Left lung (tissue), 14 donors: Measurements from ENCODE around the gene SH3TC1. TPM values are rescaled to one million over a fixed set of nuclear protein-coding genes. Genes with fewer than 3 reads are reported as not detected.

Source experiments
- ATAC-seq: fragments of 200-7000 bp; cut with Tn5 transposase; one replicate; pipeline ENCODE4 v1.9.1; 2020; ENCODE audit warnings: moderate library complexity
- DNase-seq, 4 donors: peaks; one replicate each; pipeline ENCODE4 v3.0.0-alpha.2; 2013 to 2020
- H3K27ac ChIP-seq, 2 donors: fragments of 200-600 bp; sonication (generic) in 1 of 2; one replicate each; pipeline versions ENCODE4 v1.5.0 to v1.8.0; 2020 to 2021
- H3K27me3 ChIP-seq, 2 donors: fragments of 200-600 bp; sonication (generic) in 1 of 2; one replicate each; pipeline versions ENCODE4 v1.5.0 to v1.8.0; 2020 to 2021
- H3K36me3 ChIP-seq, 2 donors: fragments of 200-600 bp; sonication (generic) in 1 of 2; one replicate each; pipeline versions ENCODE4 v1.5.0 to v1.8.0; 2020 to 2021
- H3K4me1 ChIP-seq, 2 donors: fragments of 200-600 bp; one replicate each; pipeline ENCODE4 v1.8.0; 2021
- H3K4me3 ChIP-seq, 2 donors: fragments of 200-600 bp; sonication (generic) in 1 of 2; one replicate each; pipeline versions ENCODE4 v1.5.0 to v1.8.0; 2020 to 2021; ENCODE audit warnings: mild to moderate bottlenecking in 1 of 2
- H3K9me3 ChIP-seq, 2 donors: fragments of 200-600 bp; sonication (generic) in 1 of 2; one replicate each; pipeline versions ENCODE4 v1.5.0 to v1.8.0; 2020 to 2021
- intact Hi-C, 2 donors: fragments of 100-400 bp; cut with DNase I; formaldehyde crosslinking; loops; one replicate each; pipeline versions ENCODE4 v1.11.2 to v1.14.2; 2022
- long read RNA-seq, 12 donors: library from polyadenylated mRNA in 2 of 12; unstranded in 2 of 12; transcript quantifications; one replicate each; pipeline ENCODE4 v2.0.0 and lab custom pipeline, GENCODE V29; 2019 to 2026
- polyA plus RNA-seq, 6 donors: library from polyadenylated mRNA; unstranded; fragments of 120-200 nt; gene quantifications; one replicate each; pipeline ENCODE4 v1.2.1, GENCODE V29; 2013; ENCODE audit not compliant: insufficient read length in 6 of 6
- total RNA-seq, 2 donors: library from RNA; stranded (reverse); fragmentation: NEBNext Ultra II Directional; extraction: Animal tissue kit (Norgen Biotek cat#: 25700); gene quantifications; one replicate each; pipeline ENCODE4 v1.2.1, GENCODE V29; 2021
- TF ChIP-seq, protein P1 (sequence below), 2 donors: fragments of 200-600 bp; sonication (generic) in 1 of 2; IDR thresholded peaks; one replicate each; pipeline versions ENCODE4 v1.5.0 to v1.8.0; 2021; ENCODE audit warnings: antibody characterized with exemption in 2 of 2
- donor health status: DM: no; HTN: yes; CAD: no.
- donor health status: DM: no; HTN: no; CAD: no.

SH3TC1 gene
- total RNA-seq (10 to 100 TPM; 29.6 to 46.1 TPM), polyA plus RNA-seq (10 to 100 TPM; 22.0 to 35.2 (median 26.1) TPM)
- long read RNA-seq, donor 1, full-length matches to known transcripts = 2 of 2 reads
- long read RNA-seq, donor 1, partial matches to known transcripts = 0 of 2 reads
- long read RNA-seq, donor 1, other reads (novel, unspliced or antisense) = 0 of 2 reads
- long read RNA-seq, donor 2 = 0 reads
- long read RNA-seq, donor 3, full-length matches to known transcripts = 1 of 1 reads
- long read RNA-seq, donor 3, partial matches to known transcripts = 0 of 1 reads
- long read RNA-seq, donor 3, other reads (novel, unspliced or antisense) = 0 of 1 reads
- long read RNA-seq, donor 4, full-length matches to known transcripts = 2 of 4 reads
- long read RNA-seq, donor 4, partial matches to known transcripts = 1 of 4 reads
- long read RNA-seq, donor 4, other reads (novel, unspliced or antisense) = 1 of 4 reads
- long read RNA-seq, donor 5, full-length matches to known transcripts = 2 of 2 reads
- long read RNA-seq, donor 5, partial matches to known transcripts = 0 of 2 reads
- long read RNA-seq, donor 5, other reads (novel, unspliced or antisense) = 0 of 2 reads
- long read RNA-seq, donor 6, full-length matches to known transcripts = 1 of 1 reads
- long read RNA-seq, donor 6, partial matches to known transcripts = 0 of 1 reads
- long read RNA-seq, donor 6, other reads (novel, unspliced or antisense) = 0 of 1 reads
- long read RNA-seq, donor 7, full-length matches to known transcripts = 1 of 1 reads
- long read RNA-seq, donor 7, partial matches to known transcripts = 0 of 1 reads
- long read RNA-seq, donor 7, other reads (novel, unspliced or antisense) = 0 of 1 reads
- long read RNA-seq, donor 8, full-length matches to known transcripts = 2 of 2 reads
- long read RNA-seq, donor 8, partial matches to known transcripts = 0 of 2 reads
- long read RNA-seq, donor 8, other reads (novel, unspliced or antisense) = 0 of 2 reads
- long read RNA-seq, donor 9 = 0 reads
- long read RNA-seq, donor 10, partial matches to known transcripts = 3 of 4 reads
- long read RNA-seq, donor 10, other reads (novel, unspliced or antisense) = 0 of 4 reads
- long read RNA-seq, donor 11 = 0 reads
- long read RNA-seq, donor 12, full-length matches to known transcripts = 1 of 1 reads
- long read RNA-seq, donor 12, partial matches to known transcripts = 0 of 1 reads
- long read RNA-seq, donor 12, other reads (novel, unspliced or antisense) = 0 of 1 reads

DNA sequence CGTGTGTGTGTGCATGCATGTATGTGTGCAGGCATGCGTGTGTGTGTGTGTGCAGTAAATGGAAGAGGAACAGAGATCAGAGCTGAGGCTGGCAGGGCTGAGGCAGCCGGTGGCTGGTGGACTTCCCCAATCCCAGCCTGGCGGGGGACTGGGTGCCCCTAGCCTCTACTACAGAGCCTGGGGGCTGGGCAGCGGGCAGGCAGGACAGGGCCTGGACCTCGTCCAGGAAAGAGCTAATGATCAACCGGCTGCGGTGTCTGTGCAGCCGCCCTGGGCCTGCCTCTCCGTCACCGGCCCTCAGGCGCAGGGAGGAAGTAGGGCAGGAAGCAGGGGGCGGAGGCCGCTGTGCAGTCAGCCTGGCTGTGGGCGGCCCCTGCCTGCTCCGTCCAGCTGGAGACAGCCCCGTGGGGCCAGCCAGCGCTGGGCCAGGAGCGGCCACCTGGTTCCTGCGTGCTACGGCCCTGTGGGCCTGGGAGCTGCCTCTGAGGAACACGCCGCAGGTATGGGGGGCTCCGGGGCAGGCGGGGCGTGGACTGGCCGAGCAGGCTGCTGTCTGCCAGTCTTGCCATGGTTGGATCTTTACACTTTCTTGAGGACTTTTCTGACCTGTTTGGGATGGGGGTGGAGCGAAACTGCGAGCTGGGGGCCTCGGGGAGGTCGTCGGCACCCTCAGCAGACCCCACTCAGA lies at the start of gene SH3TC1:
Gene SH3TC1 (plus strand): TSS at position 385 of the 688 bp plus-strand sequence. CDS start 5,905 bp downstream, outside the sequence.
- TF ChIP-seq, protein P1, sequence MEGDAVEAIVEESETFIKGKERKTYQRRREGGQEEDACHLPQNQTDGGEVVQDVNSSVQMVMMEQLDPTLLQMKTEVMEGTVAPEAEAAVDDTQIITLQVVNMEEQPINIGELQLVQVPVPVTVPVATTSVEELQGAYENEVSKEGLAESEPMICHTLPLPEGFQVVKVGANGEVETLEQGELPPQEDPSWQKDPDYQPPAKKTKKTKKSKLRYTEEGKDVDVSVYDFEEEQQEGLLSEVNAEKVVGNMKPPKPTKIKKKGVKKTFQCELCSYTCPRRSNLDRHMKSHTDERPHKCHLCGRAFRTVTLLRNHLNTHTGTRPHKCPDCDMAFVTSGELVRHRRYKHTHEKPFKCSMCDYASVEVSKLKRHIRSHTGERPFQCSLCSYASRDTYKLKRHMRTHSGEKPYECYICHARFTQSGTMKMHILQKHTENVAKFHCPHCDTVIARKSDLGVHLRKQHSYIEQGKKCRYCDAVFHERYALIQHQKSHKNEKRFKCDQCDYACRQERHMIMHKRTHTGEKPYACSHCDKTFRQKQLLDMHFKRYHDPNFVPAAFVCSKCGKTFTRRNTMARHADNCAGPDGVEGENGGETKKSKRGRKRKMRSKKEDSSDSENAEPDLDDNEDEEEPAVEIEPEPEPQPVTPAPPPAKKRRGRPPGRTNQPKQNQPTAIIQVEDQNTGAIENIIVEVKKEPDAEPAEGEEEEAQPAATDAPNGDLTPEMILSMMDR (IDR thresholded peaks at IDR 0.05) = no peak
- Histone ChIP-seq H3K4me3 (peak within 1 kb of the TSS; percentile 32 to 65), H3K9me3 (no peaks in the 10 kb centered on the region), H3K36me3 (no peaks in the 10 kb centered on the region), H3K27me3 (peaks cover 0 to 28% of the 10 kb centered on the region in 2 donors), H3K27ac (peak within 1 kb of the TSS; percentile 75 to 85), H3K4me1 (peaks cover 23 to 74% of the 10 kb centered on the region in 2 donors)
- intact Hi-C loops = no loop called here
- DNase-seq (peak; percentile 79 to 98 (median 94)), ATAC-seq (peak; percentile 91)

DNA sequence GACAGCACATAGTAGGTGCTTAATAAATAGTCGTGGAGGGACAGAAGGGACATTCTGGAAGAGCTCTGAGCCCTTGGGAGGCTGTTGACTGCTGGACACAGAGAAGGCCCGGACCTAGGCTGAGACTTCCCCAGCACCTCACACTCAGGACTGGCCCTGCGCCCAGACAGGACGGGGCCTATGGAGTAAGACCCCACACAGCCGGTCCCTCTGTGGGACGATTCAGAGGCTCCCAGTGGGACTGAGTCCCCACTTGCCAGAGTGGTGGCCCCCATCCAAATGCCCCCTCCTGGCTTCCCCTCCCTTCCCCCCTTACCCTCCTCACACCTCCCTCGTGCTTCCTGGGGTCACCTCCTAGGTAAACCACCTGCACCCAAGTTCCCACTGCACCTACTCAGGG lies 49.4 kb upstream of the SH3TC1 start:
- H3K4me3 ChIP-seq = no peak overlapping the region
- no peak overlapping the region for H3K27ac ChIP-seq
- intact Hi-C loops = no loop called here
- no peaks in the 10 kb centered on the region for H3K36me3 ChIP-seq
- no peak for ATAC-seq
- TF ChIP-seq, protein P1 (IDR thresholded peaks at IDR 0.05) = no peak
- H3K9me3 ChIP-seq = no peaks in the 10 kb centered on the region
- H3K27me3 ChIP-seq = peaks cover 0 to 7% of the 10 kb centered on the region in 2 donors
- DNase-seq = peak in 1 of 4 donors; percentile 44
- H3K4me1 ChIP-seq = peaks cover 3 to 5% of the 10 kb centered on the region in 2 donors

GRCh38 chr4:8150152-8151090 lies 48.7 kb upstream of the SH3TC1 start:
- no peaks in the 10 kb centered on the region for H3K36me3 ChIP-seq
- no peaks in the 10 kb centered on the region for H3K9me3 ChIP-seq
- no peak overlapping the region for H3K27ac ChIP-seq
- H3K27me3 ChIP-seq = no peaks in the 10 kb centered on the region
- DNase-seq = peak in 1 of 4 donors; percentile 53
- ATAC-seq = no peak
- H3K4me3 ChIP-seq = no peak overlapping the region
- TF ChIP-seq, protein P1 (IDR thresholded peaks at IDR 0.05) = no peak
- intact Hi-C loops = no loop called here
- peaks cover 0 to 5% of the 10 kb centered on the region in 2 donors for H3K4me1 ChIP-seq

- no peaks in the 10 kb centered on the region for H3K4me1 ChIP-seq
- no peak overlapping the region for H3K4me3 ChIP-seq
- DNase-seq = peak in 1 of 4 donors; percentile 70
- no peaks in the 10 kb centered on the region for H3K36me3 ChIP-seq
- peaks cover 0 to 4% of the 10 kb centered on the region in 2 donors for H3K27me3 ChIP-seq
- H3K9me3 ChIP-seq = no peaks in the 10 kb centered on the region
- ATAC-seq = no peak
- intact Hi-C loops = no loop called here
- no peak overlapping the region for H3K27ac ChIP-seq
- TF ChIP-seq, protein P1 (IDR thresholded peaks at IDR 0.05) = no peak
Observed at GRCh38 chr4:8151165-8151650, 47.9 kb upstream of the SH3TC1 start.
